Gastrocnemius medialis (tissue), 4 donors: ENCODE results near the gene PLPPR1. TPM values are rescaled to one million over a fixed set of nuclear protein-coding genes. Genes with fewer than 3 reads are reported as not detected.

Source experiments
- ATAC-seq, 2 donors: fragments of 150-250 bp; one replicate each; pipeline ENCODE4 v1.9.1; 2016
- DNase-seq, 2 donors: peaks; one replicate each; pipeline ENCODE4 v3.0.0-alpha.2; 2019
- H3K27ac ChIP-seq, 4 donors: fragments of 200-600 bp; sonication (generic); 1 replicate in 1 of 4; 2 replicates in 3 of 4; pipeline ENCODE4 v1.5.1; 2016 to 2018; ENCODE audit warnings: mild to moderate bottlenecking in 2 of 4, moderate library complexity in 1 of 4
- H3K27me3 ChIP-seq, 3 donors: fragments of 200-600 bp; sonication (generic) in 2 of 3; 1 replicate in 1 of 3; 2 replicates in 2 of 3; pipeline versions ENCODE4 v1.5.1 to v1.6.0; 2016 to 2019; ENCODE audit warnings: mild to moderate bottlenecking in 1 of 3, moderate library complexity in 1 of 3
- H3K36me3 ChIP-seq, 2 donors: fragments of 200-600 bp; sonication (generic) in 1 of 2; one replicate each; pipeline ENCODE4 v1.5.1; 2017 to 2018
- H3K4me1 ChIP-seq, 2 donors: fragments of 200-600 bp; sonication (generic) in 1 of 2; one replicate each; pipeline ENCODE4 v1.5.1; 2016 to 2017; ENCODE audit warnings: mild to moderate bottlenecking in 2 of 2
- H3K4me3 ChIP-seq, 4 donors: fragments of 200-600 bp; sonication (generic) in 3 of 4; 1 replicate in 1 of 4; 2 replicates in 3 of 4; pipeline ENCODE4 v1.5.1; 2016 to 2019; ENCODE audit warnings: mild to moderate bottlenecking in 2 of 4
- H3K9me3 ChIP-seq, 3 donors: fragments of 200-600 bp; sonication (generic) in 2 of 3; 1 replicate in 1 of 3; 2 replicates in 2 of 3; pipeline ENCODE4 v1.5.1; 2016 to 2019
- CTCF ChIP-seq, 5 experiments: fragments of 450-650 bp in 3 of 5; fragments of 200-600 bp in 2 of 5; sonication (generic) in 2 of 5; IDR thresholded peaks in 4 of 5; conservative IDR thresholded peaks in 1 of 5; 1 replicate in 4 of 5; 2 replicates in 1 of 5; pipeline ENCODE4 v1.5.1; 2016 to 2019; ENCODE audit warnings: antibody characterized with exemption in 5 of 5, mild to moderate bottlenecking in 3 of 5, moderate library complexity in 3 of 5
- POLR2A ChIP-seq, 2 donors: fragments of 450-650 bp; IDR thresholded peaks; one replicate each; pipeline ENCODE4 v1.6.1; 2017; ENCODE audit warnings: antibody characterized with exemption in 2 of 2, mild to moderate bottlenecking in 2 of 2, moderate library complexity in 2 of 2
- in situ Hi-C, 4 donors: fragments of 200-750 bp; cut with MboI; loops; one replicate each; pipeline versions ENCODE4 v1.15.0 to v1.8.0; 2017; ENCODE audit warnings: low sequenced_read_pairs in 4 of 4
- intact Hi-C: fragments of 100-400 bp; cut with DNase I; formaldehyde crosslinking; loops from one replicate; pipeline ENCODE4 v1.15.1; 2023; ENCODE audit warnings: low total_unique reads
- total RNA-seq, 4 donors: library from RNA; depleted of rRNA; stranded (reverse); fragments of >200 nt; gene quantifications; one replicate each; pipeline versions ENCODE4 v1.1.0 to v1.2.3, GENCODE V29; 2016

Gene PLPPR1
- total RNA-seq, 4 donors from 2014 or later, result not detected

- in situ Hi-C loops (no loop called here), intact Hi-C loops (no loop called here)
- no peak for DNase-seq
- Histone ChIP-seq H3K9me3 (no peaks in the 10 kb centered on the region), H3K27ac (no peak overlapping the region), H3K4me1 (no peaks in the 10 kb centered on the region), H3K4me3 (no peak overlapping the region), H3K36me3 (no peaks in the 10 kb centered on the region), H3K27me3 (no peaks in the 10 kb centered on the region)
- TF ChIP-seq CTCF (IDR thresholded peaks at IDR 0.05 in 4 of 5, conservative IDR thresholded peaks at IDR 0.05 in 1 of 5) (no peak), POLR2A (IDR thresholded peaks at IDR 0.05) (no peak)
- no peak for ATAC-seq
Observed at GRCh38 chr9:101235105-101235866, 206.8 kb downstream of the PLPPR1 start.

GRCh38 chr9:101242651-101243050, 214.1 kb downstream of the PLPPR1 start:
- Histone ChIP-seq H3K27me3 (no peaks in the 10 kb centered on the region), H3K4me3 (no peak overlapping the region), H3K9me3 (no peaks in the 10 kb centered on the region), H3K4me1 (no peaks in the 10 kb centered on the region), H3K27ac (no peak overlapping the region), H3K36me3 (no peaks in the 10 kb centered on the region)
- in situ Hi-C loops, result no loop called here
- intact Hi-C loops, result no loop called here
- no peak for ATAC-seq
- no peak for DNase-seq
- no peak for TF ChIP-seq CTCF (IDR thresholded peaks at IDR 0.05 in 4 of 5, conservative IDR thresholded peaks at IDR 0.05 in 1 of 5)

- Histone ChIP-seq H3K4me1 (no peaks in the 10 kb centered on the region), H3K4me3 (no peak overlapping the region), H3K36me3 (no peaks in the 10 kb centered on the region), H3K27me3 (no peaks in the 10 kb centered on the region), H3K9me3 (no peaks in the 10 kb centered on the region), H3K27ac (no peak overlapping the region)
- ATAC-seq (no peak), DNase-seq (no peak)
- in situ Hi-C loops, result no loop called here
- intact Hi-C loops, result no loop called here
- TF ChIP-seq CTCF (IDR thresholded peaks at IDR 0.05 in 4 of 5, conservative IDR thresholded peaks at IDR 0.05 in 1 of 5), result no peak
- no peak for TF ChIP-seq POLR2A (IDR thresholded peaks at IDR 0.05)
Observed at GRCh38 chr9:101246691-101247090, 218.2 kb downstream of the PLPPR1 start.

- Histone ChIP-seq H3K4me1 (no peaks in the 10 kb centered on the region), H3K27ac (no peak overlapping the region), H3K27me3 (no peaks in the 10 kb centered on the region), H3K36me3 (no peaks in the 10 kb centered on the region), H3K9me3 (no peaks in the 10 kb centered on the region), H3K4me3 (no peak overlapping the region)
- intact Hi-C loops, result no loop called here
- in situ Hi-C loops, result no loop called here
- no peak for TF ChIP-seq CTCF (IDR thresholded peaks at IDR 0.05 in 4 of 5, conservative IDR thresholded peaks at IDR 0.05 in 1 of 5)
- TF ChIP-seq POLR2A (IDR thresholded peaks at IDR 0.05), result no peak
- DNase-seq, result no peak
- no peak for ATAC-seq
Observed at GRCh38 chr9:101247297-101247696, 218.8 kb downstream of the PLPPR1 start.
